ENCODE results near the gene CHID1. TPM values are rescaled to one million over a fixed set of nuclear protein-coding genes. Genes with fewer than 3 reads are reported as not detected.

CHID1 gene
- total RNA-seq, 1 donor from 2014 or later: 108 TPM

- H3K4me3 ChIP-seq (ENCODE audit: low read depth, low read length): no peak overlapping the region
- DNase-seq (ENCODE audit: low read depth): no peak
- TF ChIP-seq CTCF (conservative IDR thresholded peaks at IDR 0.05; ENCODE audit: low read depth, low read length): no peak
These were observed 85.0 kb downstream of the CHID1 start for GRCh38 chr11:825366-826226.

- TF ChIP-seq CTCF (conservative IDR thresholded peaks at IDR 0.05; ENCODE audit: low read depth, low read length): no peak
- no peak for DNase-seq (ENCODE audit: low read depth)
- H3K4me3 ChIP-seq (ENCODE audit: low read depth, low read length): no peak overlapping the region
These were observed 85.7 kb downstream of the CHID1 start for GRCh38 chr11:824942-825341.

GRCh38 chr11:824292-824880 lies 86.2 kb downstream of the CHID1 start:
- no peak overlapping the region for H3K4me3 ChIP-seq (ENCODE audit: low read depth, low read length)
- DNase-seq (ENCODE audit: low read depth): no peak
- TF ChIP-seq CTCF (conservative IDR thresholded peaks at IDR 0.05; ENCODE audit: low read depth, low read length): no peak

GRCh38 chr11:823441-824291 lies 86.9 kb downstream of the CHID1 start:
- DNase-seq (ENCODE audit: low read depth): no peak
- H3K4me3 ChIP-seq (ENCODE audit: low read depth, low read length): no peak overlapping the region
- no peak for TF ChIP-seq CTCF (conservative IDR thresholded peaks at IDR 0.05; ENCODE audit: low read depth, low read length)

GRCh38 chr11:821512-822371 lies 88.9 kb downstream of the CHID1 start:
- DNase-seq (ENCODE audit: low read depth): no peak
- peak overlapping the region; percentile 88 for H3K4me3 ChIP-seq (ENCODE audit: low read depth, low read length)
- TF ChIP-seq CTCF (conservative IDR thresholded peaks at IDR 0.05; ENCODE audit: low read depth, low read length): no peak

Data from epithelial cell of proximal tubule (primary cell).